ENCODE results near the gene BBS2. TPM values are rescaled to one million over a fixed set of nuclear protein-coding genes. Genes with fewer than 3 reads are reported as not detected.

The BBS2 gene
- polyA plus RNA-seq, 2 of the 4 experiments (the other 2 are of a cell fraction), result 44.4 to 61.4 TPM

- ChIA-PET CTCF (interaction anchor here (0.6 to 1.3 kb wide), 2 partner anchors 10 to 114 kb away, joined by 3 to 6 read pairs; no protein-coding TSS in a partner anchor), POLR2A (interaction anchor here (1.4 kb wide), 1 partner anchor 138 kb away, joined by 4 read pairs; the partner anchor contains the start of gene MT2A)
- ATAC-seq, result no peak
- Histone ChIP-seq H3K4me2 (no peak overlapping the region), H3K4me1 (no peaks in the 10 kb centered on the region), H3K9me3 (no peaks in the 10 kb centered on the region), H3K4me3 (no peak overlapping the region), H3K27ac (no peak overlapping the region)
- FAIRE-seq, result no peak
- no peak for TF ChIP-seq MYC (IDR thresholded peaks at IDR 0.05; ENCODE audit: borderline replicate concordance, low read length)
- TF ChIP-seq FOSB (CRISPR knock-in tag; IDR thresholded peaks at IDR 0.05), result no peak
- no peak for TF ChIP-seq RARB (CRISPR knock-in tag; IDR thresholded peaks at IDR 0.05)
- TF ChIP-seq HOXA7 (CRISPR knock-in tag; IDR thresholded peaks at IDR 0.05), result no peak
- WGBS (ENCODE audit: missing lambda C conversion rate), result 93% methylated on average over 3 of the region's 3 CpGs
- DNase-seq (ENCODE audit: low read depth in 1 of 2, low spot score in 1 of 2), result no peak
These were observed 49.6 kb downstream of the BBS2 start for GRCh38 chr16:56470232-56470631.

GRCh38 chr16:56469748-56470147, 50.1 kb downstream of the BBS2 start:
- POLR2A ChIA-PET, result interaction anchor here (1.4 kb wide), 1 partner anchor 139 kb away, joined by 4 read pairs; the partner anchor contains the start of gene MT2A
- TF ChIP-seq HMGXB4 (CRISPR knock-in tag; IDR thresholded peaks at IDR 0.05; ENCODE audit: borderline replicate concordance), result no peak
- TF ChIP-seq RNF2 (IDR thresholded peaks at IDR 0.05; ENCODE audit: borderline replicate concordance, low read depth), result no peak
- TF ChIP-seq RCOR1 (IDR thresholded peaks at IDR 0.05; ENCODE audit: low read depth, low read length), result no peak
- DNase-seq (ENCODE audit: low read depth in 1 of 2, low spot score in 1 of 2) (no peak), ATAC-seq (no peak), FAIRE-seq (no peak)
- Histone ChIP-seq H3K27ac (no peak overlapping the region), H3K4me1 (no peaks in the 10 kb centered on the region), H3K9me3 (no peaks in the 10 kb centered on the region), H3K4me3 (no peak overlapping the region), H3K4me2 (no peak overlapping the region)
- CTCF ChIA-PET, result interaction anchor here (0.6 to 1.3 kb wide), 3 partner anchors 10 to 233 kb away, joined by 3 to 6 read pairs (median 5); no protein-coding TSS in a partner anchor
- WGBS (ENCODE audit: missing lambda C conversion rate), result 92% methylated on average over 7 of the region's 7 CpGs

- POLR2A ChIA-PET, result no interaction called here
- no peak for TF ChIP-seq NFE2L2 (conservative IDR thresholded peaks at IDR 0.05; ENCODE audit: low read length)
- TF ChIP-seq HOXB13 (CRISPR knock-in tag; IDR thresholded peaks at IDR 0.05; ENCODE audit: low read depth), result no peak
- no peak for TF ChIP-seq HEYL (CRISPR knock-in tag; IDR thresholded peaks at IDR 0.05)
- no peak for TF ChIP-seq EHF (CRISPR knock-in tag; IDR thresholded peaks at IDR 0.05)
- TF ChIP-seq JUN (IDR thresholded peaks at IDR 0.05), result no peak
- no peak for TF ChIP-seq KDM1A (IDR thresholded peaks at IDR 0.05; ENCODE audit: low read depth)
- peak; percentile 65 for TF ChIP-seq MAFK (IDR thresholded peaks at IDR 0.05; ENCODE audit: partially characterized antibody)
- H3K27ac ChIP-seq, result no peak overlapping the region
- H3K4me1 ChIP-seq, result no peaks in the 10 kb centered on the region
- H3K4me3 ChIP-seq, result no peak overlapping the region
- FAIRE-seq, result no peak
- H3K9me3 ChIP-seq, result no peaks in the 10 kb centered on the region
- DNase-seq (ENCODE audit: low read depth in 1 of 2, low spot score in 1 of 2), result no peak
- no peak for ATAC-seq
- CTCF ChIA-PET, result interaction anchor here (1.3 kb wide), 1 partner anchor 10 kb away, joined by 4 read pairs; no protein-coding TSS in a partner anchor
- H3K4me2 ChIP-seq, result no peak overlapping the region
These were observed 51.0 kb downstream of the BBS2 start for GRCh38 chr16:56468800-56469199.

GRCh38 chr16:56466344-56466743, 53.5 kb downstream of the BBS2 start:
- FAIRE-seq (no peak), ATAC-seq (no peak), DNase-seq (ENCODE audit: low read depth in 1 of 2, low spot score in 1 of 2) (no peak)
- CTCF ChIA-PET, result interaction anchor here (0.8 kb wide), 1 partner anchor 235 kb away, joined by 3 read pairs; no protein-coding TSS in a partner anchor
- Histone ChIP-seq H3K4me2 (no peak overlapping the region), H3K27ac (no peak overlapping the region), H3K4me3 (no peak overlapping the region), H3K9me3 (no peaks in the 10 kb centered on the region), H3K4me1 (no peaks in the 10 kb centered on the region)
- POLR2A ChIA-PET, result no interaction called here
- WGBS (ENCODE audit: missing lambda C conversion rate), result 94% methylated on average over 2 of the region's 2 CpGs
- TF ChIP-seq RNF2 (IDR thresholded peaks at IDR 0.05; ENCODE audit: borderline replicate concordance, low read depth) (no peak), HES2 (IDR thresholded peaks at IDR 0.05) (no peak), BHLHE40 (IDR thresholded peaks at IDR 0.05; ENCODE audit: low read depth, low read length) (no peak), NPAS2 (CRISPR knock-in tag; IDR thresholded peaks at IDR 0.05; ENCODE audit: borderline replicate concordance) (no peak), ZC3H11A (IDR thresholded peaks at IDR 0.05) (no peak)

All from A549 (cell line).